Measurements from ENCODE around the gene TRAPPC1.

Gene TRAPPC1, protein sequence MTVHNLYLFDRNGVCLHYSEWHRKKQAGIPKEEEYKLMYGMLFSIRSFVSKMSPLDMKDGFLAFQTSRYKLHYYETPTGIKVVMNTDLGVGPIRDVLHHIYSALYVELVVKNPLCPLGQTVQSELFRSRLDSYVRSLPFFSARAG

DNA sequence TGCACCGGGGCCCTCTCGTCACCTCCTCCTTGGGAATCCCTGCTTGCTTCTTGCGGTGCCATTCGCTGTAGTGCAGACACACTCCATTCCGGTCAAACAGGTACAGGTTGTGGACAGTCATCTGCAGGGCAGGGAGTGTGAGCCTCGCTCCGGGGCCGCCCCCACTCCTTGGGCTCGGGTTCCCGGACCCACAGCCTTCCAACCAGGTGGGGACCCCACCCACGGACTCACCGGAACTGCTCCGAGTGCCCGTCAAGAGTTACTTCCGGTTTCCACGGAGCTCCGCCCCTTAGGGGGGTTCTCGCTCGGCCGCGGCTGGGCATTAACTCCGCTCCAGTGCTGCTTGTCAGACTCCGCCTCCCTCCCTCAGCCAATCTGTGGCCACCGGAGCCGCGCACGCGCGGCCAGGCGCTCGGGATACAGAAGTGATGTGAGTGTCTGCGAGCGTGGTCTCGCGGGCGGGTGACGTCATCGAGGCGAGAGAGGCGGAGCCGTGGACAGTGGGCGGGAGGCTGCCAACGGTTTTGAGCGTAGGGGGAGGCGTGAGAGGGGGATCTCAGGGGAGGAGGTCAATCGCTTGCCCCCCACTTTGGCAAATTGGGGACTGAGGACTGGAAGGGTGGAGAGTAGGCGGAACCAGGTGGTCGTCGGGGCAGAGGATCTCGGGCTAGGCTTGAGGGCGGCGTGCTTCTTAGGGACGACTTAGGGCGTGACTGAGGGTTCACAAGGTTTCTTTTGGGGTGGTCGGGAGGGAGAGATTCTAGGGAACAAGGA lies at the start of gene TRAPPC1, which contains the start of gene CNTROB:
Gene TRAPPC1, minus strand, starts transcription at position 238 of the 774 bp plus-strand sequence. Its CDS starts 117 bp downstream, at position 121.
Gene CNTROB, plus strand, starts transcription at position 498 of the 774 bp plus-strand sequence. CDS start 874 bp downstream, outside the sequence.
- no peaks in the 10 kb centered on the region for H3K9me3 ChIP-seq (ENCODE audit: severe bottlenecking)
- H3K36me3 ChIP-seq: peaks cover 37% of the 10 kb centered on the region
- H3K27me3 ChIP-seq (ENCODE audit: insufficient read depth, low read depth, severe bottlenecking): no peaks in the 10 kb centered on the region
- peak; percentile 99 for DNase-seq
- no peak for TF ChIP-seq CTCF (IDR thresholded peaks at IDR 0.05; ENCODE audit: low read depth, low read length)
- H3K4me3 ChIP-seq (ENCODE audit: low read depth, low read length): peak within 1 kb of the TSS; percentile 95
- H3K27ac ChIP-seq: peak within 1 kb of the TSS; percentile 91

DNA sequence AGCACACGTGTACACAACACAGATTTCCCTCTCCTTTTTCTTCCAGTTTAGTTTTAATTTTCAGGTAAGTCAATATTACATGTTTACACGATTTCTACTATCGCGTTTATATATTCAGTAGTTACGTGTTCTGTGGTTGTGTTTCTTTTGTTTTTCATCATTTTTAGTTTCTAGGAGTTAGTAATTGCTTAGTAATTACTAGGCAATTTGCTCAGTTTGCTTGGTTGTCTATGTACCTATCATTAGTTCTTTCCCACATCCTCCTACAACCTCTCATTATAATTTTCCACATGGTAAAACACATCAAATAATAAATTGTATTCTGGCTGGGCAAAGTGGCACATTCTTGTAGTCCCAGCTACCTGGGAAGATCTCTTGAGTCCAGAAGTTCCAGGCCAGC lies 46.1 kb upstream of the TRAPPC1 start:
- Histone ChIP-seq H3K27ac (no peak overlapping the region), H3K36me3 (no peaks in the 10 kb centered on the region), H3K4me3 (ENCODE audit: low read depth, low read length) (no peak overlapping the region), H3K9me3 (ENCODE audit: severe bottlenecking) (peaks cover 16% of the 10 kb centered on the region), H3K27me3 (ENCODE audit: insufficient read depth, low read depth, severe bottlenecking) (no peaks in the 10 kb centered on the region)
- no peak for DNase-seq
- no peak for TF ChIP-seq CTCF (IDR thresholded peaks at IDR 0.05; ENCODE audit: low read depth, low read length)

- Histone ChIP-seq H3K36me3 (no peaks in the 10 kb centered on the region), H3K9me3 (ENCODE audit: severe bottlenecking) (peaks cover 16% of the 10 kb centered on the region), H3K4me3 (ENCODE audit: low read depth, low read length) (no peak overlapping the region), H3K27me3 (ENCODE audit: insufficient read depth, low read depth, severe bottlenecking) (no peaks in the 10 kb centered on the region), H3K27ac (no peak overlapping the region)
- TF ChIP-seq CTCF (IDR thresholded peaks at IDR 0.05; ENCODE audit: low read depth, low read length): no peak
- no peak for DNase-seq
Observed at GRCh38 chr17:7977039-7977438, 45.3 kb upstream of the TRAPPC1 start.

GRCh38 chr17:7974638-7975131 lies 42.9 kb upstream of the TRAPPC1 start:
- no peak for DNase-seq
- Histone ChIP-seq H3K9me3 (ENCODE audit: severe bottlenecking) (peaks cover 16% of the 10 kb centered on the region), H3K27me3 (ENCODE audit: insufficient read depth, low read depth, severe bottlenecking) (no peaks in the 10 kb centered on the region), H3K36me3 (no peaks in the 10 kb centered on the region), H3K4me3 (ENCODE audit: low read depth, low read length) (no peak overlapping the region), H3K27ac (no peak overlapping the region)
- no peak for TF ChIP-seq CTCF (IDR thresholded peaks at IDR 0.05; ENCODE audit: low read depth, low read length)

DNA sequence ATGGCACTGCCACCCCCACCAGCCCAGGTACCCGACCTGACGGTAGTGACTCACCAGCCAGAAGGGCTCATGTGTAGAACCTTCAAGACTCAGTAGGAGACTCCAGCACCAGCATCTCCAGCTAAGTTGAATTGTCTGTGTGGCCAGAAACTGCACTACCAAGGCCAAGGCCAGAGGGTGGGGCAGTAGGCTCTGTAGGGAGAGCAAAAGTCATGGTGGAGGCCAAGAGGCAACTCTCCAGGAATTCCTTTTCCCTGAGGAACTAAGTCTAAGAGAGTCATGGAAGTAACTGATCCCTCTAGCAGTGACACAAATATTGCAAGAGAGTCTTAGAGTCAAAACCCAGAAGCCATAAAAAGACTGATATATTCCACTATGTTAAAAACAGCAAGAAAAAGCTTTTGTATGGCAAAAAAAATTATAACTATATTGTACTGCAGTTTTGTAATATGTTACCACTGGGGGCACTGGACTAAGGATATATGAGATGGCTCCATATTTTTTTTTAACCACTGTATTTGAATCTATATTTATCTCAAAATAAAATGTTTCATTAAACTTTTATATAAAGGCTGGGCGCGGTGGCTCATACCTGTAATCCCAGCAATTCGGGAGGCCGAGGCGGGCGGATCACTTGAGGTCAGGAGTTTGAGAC lies 40.5 kb upstream of the TRAPPC1 start:
- H3K4me3 ChIP-seq (ENCODE audit: low read depth, low read length): no peak overlapping the region
- no peak for DNase-seq

More for the DNA sequence above, 40.5 kb upstream of the TRAPPC1 start:
- no peak overlapping the region for H3K27ac ChIP-seq
- peaks cover 16% of the 10 kb centered on the region for H3K9me3 ChIP-seq (ENCODE audit: severe bottlenecking)
- no peaks in the 10 kb centered on the region for H3K27me3 ChIP-seq (ENCODE audit: insufficient read depth, low read depth, severe bottlenecking)
- no peaks in the 10 kb centered on the region for H3K36me3 ChIP-seq
- TF ChIP-seq CTCF (IDR thresholded peaks at IDR 0.05; ENCODE audit: low read depth, low read length): no peak
